Retinal pigment epithelial cell (primary cell): ENCODE data around the gene NOXO1.
A peak's percentile ranks its signal among the peaks of the same experiment; 100 is the strongest.
"Not testable (repeated sequence)": the region's sequence is repeated elsewhere in the genome, so short reads cannot be mapped to it uniquely, and the experiment has no call there.

Source experiments
- DNase-seq: peaks from one replicate; pipeline ENCODE4 v3.0.0-alpha.2; 2010; ENCODE audit warnings: low read depth
- H3K4me3 ChIP-seq: 2 replicates; pipeline ENCODE4 v1.5.1; 2011; ENCODE audit warnings: mild to moderate bottlenecking, low read length, control low read depth, moderate library complexity
- TF ChIP-seq, protein P1 (sequence below): conservative IDR thresholded peaks from 2 replicates; pipeline ENCODE4 v1.5.1; 2011; ENCODE audit warnings: low read depth, low read length, control low read depth, inconsistent platforms

NOXO1 gene

DNA sequence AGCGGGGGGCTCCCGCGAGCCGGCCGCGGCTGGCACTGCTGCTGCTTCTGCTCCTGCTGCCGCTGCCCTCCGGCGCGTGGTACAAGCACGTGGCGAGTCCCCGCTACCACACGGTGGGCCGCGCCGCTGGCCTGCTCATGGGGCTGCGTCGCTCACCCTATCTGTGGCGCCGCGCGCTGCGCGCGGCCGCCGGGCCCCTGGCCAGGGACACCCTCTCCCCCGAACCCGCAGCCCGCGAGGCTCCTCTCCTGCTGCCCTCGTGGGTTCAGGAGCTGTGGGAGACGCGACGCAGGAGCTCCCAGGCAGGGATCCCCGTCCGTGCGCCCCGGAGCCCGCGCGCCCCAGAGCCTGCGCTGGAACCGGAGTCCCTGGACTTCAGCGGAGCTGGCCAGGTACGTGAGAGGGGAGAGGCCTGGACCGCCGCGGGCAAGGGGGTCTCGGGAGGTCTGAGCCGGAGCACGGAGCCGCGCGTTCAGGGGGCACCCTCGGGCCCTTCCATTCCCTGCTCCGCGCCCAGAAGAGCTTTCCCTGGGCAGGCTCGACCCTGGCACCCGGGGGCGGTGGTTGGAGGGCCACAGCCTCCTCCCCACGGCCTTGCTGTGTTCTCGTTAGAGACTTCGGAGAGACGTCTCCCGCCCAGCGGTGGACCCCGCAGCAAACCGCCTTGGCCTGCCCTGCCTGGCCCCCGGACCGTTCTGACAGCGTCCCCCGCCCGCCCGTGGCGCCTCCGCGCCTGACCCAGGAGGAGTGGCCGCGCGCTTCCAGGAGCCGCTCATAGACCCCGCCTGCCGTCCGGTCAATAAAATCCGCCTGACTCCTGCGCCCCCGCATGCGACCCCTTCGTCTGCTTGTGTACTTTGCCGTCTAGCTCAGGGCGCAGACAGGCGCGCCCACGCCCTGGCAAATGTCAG lies 38.9 kb upstream of the NOXO1 start:
- peak overlapping the region; percentile 20 for H3K4me3 ChIP-seq
- TF ChIP-seq, protein P1, sequence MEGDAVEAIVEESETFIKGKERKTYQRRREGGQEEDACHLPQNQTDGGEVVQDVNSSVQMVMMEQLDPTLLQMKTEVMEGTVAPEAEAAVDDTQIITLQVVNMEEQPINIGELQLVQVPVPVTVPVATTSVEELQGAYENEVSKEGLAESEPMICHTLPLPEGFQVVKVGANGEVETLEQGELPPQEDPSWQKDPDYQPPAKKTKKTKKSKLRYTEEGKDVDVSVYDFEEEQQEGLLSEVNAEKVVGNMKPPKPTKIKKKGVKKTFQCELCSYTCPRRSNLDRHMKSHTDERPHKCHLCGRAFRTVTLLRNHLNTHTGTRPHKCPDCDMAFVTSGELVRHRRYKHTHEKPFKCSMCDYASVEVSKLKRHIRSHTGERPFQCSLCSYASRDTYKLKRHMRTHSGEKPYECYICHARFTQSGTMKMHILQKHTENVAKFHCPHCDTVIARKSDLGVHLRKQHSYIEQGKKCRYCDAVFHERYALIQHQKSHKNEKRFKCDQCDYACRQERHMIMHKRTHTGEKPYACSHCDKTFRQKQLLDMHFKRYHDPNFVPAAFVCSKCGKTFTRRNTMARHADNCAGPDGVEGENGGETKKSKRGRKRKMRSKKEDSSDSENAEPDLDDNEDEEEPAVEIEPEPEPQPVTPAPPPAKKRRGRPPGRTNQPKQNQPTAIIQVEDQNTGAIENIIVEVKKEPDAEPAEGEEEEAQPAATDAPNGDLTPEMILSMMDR, result no peak
- no peak for DNase-seq

DNA sequence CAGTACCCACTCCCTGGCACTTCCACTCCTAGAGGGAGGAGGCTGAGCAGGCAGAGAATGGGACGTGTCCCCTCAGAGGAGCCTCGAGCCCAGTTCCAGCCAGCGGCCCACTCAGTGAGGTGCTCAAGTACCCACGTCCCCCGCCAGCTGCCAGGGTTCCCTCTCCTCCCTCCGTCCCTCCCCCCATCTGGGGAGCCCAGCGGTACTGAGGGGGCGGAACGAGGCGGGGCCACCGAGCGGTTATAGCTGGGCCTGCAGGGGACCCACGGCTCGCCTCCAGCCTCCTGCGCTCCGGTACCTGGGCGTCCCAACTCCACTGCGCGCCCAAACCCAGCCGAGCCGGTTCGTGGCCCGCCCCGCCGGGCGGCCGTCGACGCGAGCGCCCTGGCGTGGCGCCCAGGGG lies 38.2 kb upstream of the NOXO1 start, which contains the start of gene NPW:
Gene NPW (plus strand): TSS at position 268 of the 403 bp plus-strand sequence.
- TF ChIP-seq, protein P1, result no peak
- H3K4me3 ChIP-seq, result peak within 1 kb of the TSS; percentile 20
- no peak for DNase-seq

DNA sequence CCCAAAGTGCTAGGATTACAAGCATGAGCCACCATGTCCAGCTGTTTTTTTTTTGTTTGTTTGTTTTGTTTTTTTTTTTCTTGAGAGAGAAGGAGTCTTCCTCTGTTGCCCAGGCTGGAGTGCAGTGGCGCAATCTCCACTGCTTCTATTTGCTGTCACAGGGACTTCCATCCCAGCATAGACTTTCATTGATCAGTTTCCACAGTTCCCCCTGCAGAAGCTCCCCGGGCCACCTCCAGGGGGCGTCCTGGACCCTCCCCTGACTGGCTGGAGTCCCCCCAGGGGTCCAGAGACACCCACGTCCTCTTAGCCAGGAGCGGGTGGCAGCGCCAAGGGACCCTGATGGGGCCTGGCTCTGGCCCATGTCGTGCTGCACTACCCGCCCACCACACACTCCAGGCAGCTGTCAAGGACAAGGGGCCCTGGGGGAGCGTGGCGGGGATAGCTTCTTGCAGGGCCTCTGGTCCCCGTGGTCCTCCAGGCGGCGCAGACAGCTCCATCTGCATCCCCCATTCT lies 35.2 kb upstream of the NOXO1 start:
- TF ChIP-seq, protein P1, result peak; percentile 59
- no peak for DNase-seq
- H3K4me3 ChIP-seq, result no peak overlapping the region

DNA sequence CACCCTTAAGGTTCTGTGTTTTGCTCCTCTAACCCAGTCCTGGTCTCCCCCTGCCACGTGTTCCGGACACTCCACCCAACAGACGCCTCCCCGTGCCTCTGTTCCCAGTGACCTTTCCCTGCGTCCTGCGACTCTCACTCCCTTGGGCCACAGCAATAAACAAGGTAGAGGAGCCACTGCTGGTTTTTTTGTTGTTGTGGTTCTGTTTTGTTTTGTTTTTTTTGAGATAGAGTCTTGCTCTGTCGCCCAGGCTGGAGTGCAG lies 34.6 kb upstream of the NOXO1 start:
- no peak for DNase-seq
- TF ChIP-seq, protein P1, result no peak

DNA sequence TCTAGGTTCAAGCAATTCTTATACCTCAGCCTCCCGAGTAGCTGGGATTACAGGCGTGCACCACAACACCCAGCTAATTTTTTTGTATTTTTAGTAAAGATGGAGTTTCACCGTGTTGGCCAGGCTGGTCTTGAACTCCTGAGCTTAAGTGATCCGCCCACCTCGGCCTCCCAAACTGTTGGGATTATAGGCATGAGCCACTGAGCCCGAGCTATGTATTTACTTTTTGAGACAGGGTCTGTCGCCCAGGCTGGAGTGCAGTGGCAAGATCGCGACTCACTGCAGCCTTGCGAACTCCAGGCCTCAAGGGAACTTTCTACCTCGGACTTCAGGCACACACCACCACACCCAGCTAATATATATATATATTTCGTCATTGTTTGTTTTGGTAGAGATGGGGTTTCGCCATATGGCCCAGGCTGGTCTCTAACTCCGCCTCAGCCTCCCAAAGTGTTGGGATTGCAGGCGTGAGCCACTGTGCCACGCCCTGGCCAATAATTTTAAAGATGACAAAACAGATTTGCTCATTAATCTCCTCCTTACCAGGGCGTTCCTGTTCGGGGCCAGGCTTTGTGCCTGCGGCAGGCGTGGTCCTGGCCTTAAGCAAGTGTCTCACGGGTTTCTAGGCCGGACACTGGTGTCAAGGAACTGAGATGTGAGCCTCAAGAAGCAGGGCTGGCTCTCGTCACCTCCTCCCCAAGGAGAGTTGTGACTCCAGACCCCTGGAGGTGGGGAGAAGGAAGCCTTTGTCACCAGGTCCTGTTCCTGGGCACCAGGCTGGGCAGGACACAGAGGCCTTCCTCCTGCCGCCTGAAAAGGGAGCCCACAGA lies 34.1 kb upstream of the NOXO1 start:
- no peak overlapping the region for H3K4me3 ChIP-seq
- TF ChIP-seq, protein P1, result no peak
- no peak for DNase-seq

More for the DNA sequence above, 34.6 kb upstream of the NOXO1 start:
- H3K4me3 ChIP-seq, result no peak overlapping the region

DNA sequence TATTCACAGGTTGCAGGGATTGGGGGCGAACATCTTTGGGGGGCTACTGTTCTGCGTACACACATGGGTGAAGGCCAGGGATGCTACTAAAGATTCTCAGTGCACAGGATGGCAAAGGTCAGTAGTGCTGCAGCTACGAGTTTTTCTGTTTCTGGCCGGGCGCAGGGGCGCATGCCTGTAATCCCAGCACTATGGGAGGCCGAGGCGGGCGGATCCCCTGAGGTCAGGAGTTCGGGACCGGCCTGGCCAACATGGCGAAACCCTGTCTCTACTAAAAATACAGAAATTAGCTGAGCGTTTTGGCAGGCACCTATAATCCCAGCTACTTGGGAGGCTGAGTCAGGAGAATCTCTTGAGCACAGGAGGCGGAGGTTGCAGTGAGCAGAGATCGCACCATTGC lies 32.3 kb upstream of the NOXO1 start:
- no peak overlapping the region for H3K4me3 ChIP-seq
- TF ChIP-seq, protein P1, result no peak
- no peak for DNase-seq

DNA sequence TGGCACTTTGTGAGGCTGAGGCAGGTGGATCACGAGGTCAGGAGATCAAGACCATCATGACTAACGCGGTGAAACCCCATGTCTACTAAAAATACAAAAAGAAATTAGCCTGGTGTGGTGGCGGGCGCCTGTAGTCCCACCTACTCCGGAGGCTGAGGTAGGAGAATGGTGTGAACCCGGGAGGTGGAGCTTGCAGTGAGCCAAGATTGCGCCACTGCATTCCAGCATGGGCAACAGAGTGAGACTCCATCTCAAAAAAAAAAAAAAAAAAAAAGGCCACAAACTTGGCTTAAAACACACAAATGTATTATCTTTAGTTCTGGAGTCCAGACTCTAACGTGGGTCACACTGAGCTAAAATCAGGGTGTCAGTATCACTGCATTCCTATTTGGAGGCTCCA lies 30.5 kb upstream of the NOXO1 start:
- H3K4me3 ChIP-seq, DNase-seq: not testable (repeated sequence)
